PFSK-1 (cell line): ENCODE results near the gene CCIN.

Experiments
- FOXP2 ChIP-seq: optimal IDR thresholded peaks from 2 replicates; pipeline ENCODE3; 2011; ENCODE audit warnings: borderline replicate concordance, control low read depth, inconsistent platforms; ENCODE audit not compliant: insufficient read depth; ENCODE audit errors: extremely low read length, extremely low read depth
- POLR2AphosphoS5 ChIP-seq: IDR thresholded peaks from 2 replicates; pipeline ENCODE4 v1.6.1; 2012; ENCODE audit warnings: low read depth, mild to moderate bottlenecking, control low read depth, low read length, moderate library complexity
- REST ChIP-seq, 2 experiments: IDR thresholded peaks; 2 replicates each; pipeline versions ENCODE4 v1.6.1 to v1.8.0; 2011 to 2012; ENCODE audit warnings: low read depth in 2 of 2, low read length in 2 of 2, control low read depth in 1 of 2, inconsistent platforms in 1 of 2, mild to moderate bottlenecking in 1 of 2, moderate library complexity in 1 of 2; ENCODE audit not compliant: insufficient read depth in 1 of 2
- SIN3A ChIP-seq: IDR thresholded peaks from 2 replicates; pipeline ENCODE4 v1.6.1; 2012; ENCODE audit warnings: mild to moderate bottlenecking, low read length, moderate library complexity, borderline replicate concordance; ENCODE audit not compliant: insufficient read depth
- TAF1 ChIP-seq: IDR thresholded peaks from 2 replicates; pipeline ENCODE4 v1.6.1; 2012; ENCODE audit warnings: low read length, control low read depth, borderline replicate concordance; ENCODE audit not compliant: insufficient read depth

GRCh38 chr9:36161187-36161586 is 8.0 kb upstream of the CCIN start:
- TF ChIP-seq REST (IDR thresholded peaks at IDR 0.05; ENCODE audit: insufficient read depth in 1 of 2, low read depth in 2 of 2, low read length in 2 of 2) (no peak), POLR2AphosphoS5 (no peak), TAF1 (no peak), SIN3A (no peak), FOXP2 (no peak)
